HEK293 (cell line): ENCODE data around the gene TIMP4.

Experiments used
- GLI4 ChIP-seq: fragments of 450-650 bp; formaldehyde crosslinking; IDR thresholded peaks from 2 replicates; pipeline ENCODE4 v1.5.1; 2016; ENCODE audit warnings: missing biosample characterization, missing genetic modification characterization
- MZF1 ChIP-seq: fragments of 450-650 bp; formaldehyde crosslinking; IDR thresholded peaks from 2 replicates; pipeline ENCODE4 v1.5.1; 2017; ENCODE audit warnings: missing biosample characterization, missing genetic modification characterization, borderline replicate concordance
- OSR2 ChIP-seq: fragments of 450-650 bp; formaldehyde crosslinking; IDR thresholded peaks from 2 replicates; pipeline ENCODE4 v1.5.1; 2016; ENCODE audit warnings: missing biosample characterization, missing genetic modification characterization
- SP3 ChIP-seq: fragments of 450-650 bp; formaldehyde crosslinking; IDR thresholded peaks from 2 replicates; pipeline ENCODE4 v1.5.1; 2016; ENCODE audit warnings: missing biosample characterization, missing genetic modification characterization
- ZIC2 ChIP-seq: fragments of 450-650 bp; formaldehyde crosslinking; IDR thresholded peaks from 2 replicates; pipeline ENCODE4 v1.5.1; 2016; ENCODE audit warnings: missing biosample characterization, missing genetic modification characterization
- ZNF114 ChIP-seq: fragments of 450-650 bp; formaldehyde crosslinking; IDR thresholded peaks from 2 replicates; pipeline ENCODE4 v1.5.0; 2017; ENCODE audit warnings: missing biosample characterization, missing genetic modification characterization
- ZNF132 ChIP-seq: fragments of 450-650 bp; formaldehyde crosslinking; IDR thresholded peaks from 2 replicates; pipeline ENCODE4 v1.5.1; 2017; ENCODE audit warnings: missing biosample characterization, missing genetic modification characterization, borderline replicate concordance
- ZNF223 ChIP-seq: fragments of 450-650 bp; formaldehyde crosslinking; IDR thresholded peaks from 2 replicates; pipeline ENCODE4 v1.5.1; 2016; ENCODE audit warnings: missing biosample characterization, missing genetic modification characterization
- ZNF274 ChIP-seq, 2 experiments: fragments of 200-500 bp in 1 of 2; fragments of 450-650 bp in 1 of 2; sonication (Bioruptor generic) in 1 of 2; formaldehyde crosslinking in 1 of 2; IDR thresholded peaks; 2 replicates each; pipeline versions ENCODE4 v1.5.1 to v1.6.1; 2014 to 2016; ENCODE audit warnings: borderline replicate concordance in 1 of 2, inconsistent platforms in 1 of 2, low read length in 1 of 2, missing biosample characterization in 1 of 2, missing genetic modification characterization in 1 of 2
- ZNF311 ChIP-seq: fragments of 450-650 bp; formaldehyde crosslinking; IDR thresholded peaks from 2 replicates; pipeline ENCODE4 v1.5.1; 2017; ENCODE audit warnings: missing biosample characterization, missing genetic modification characterization, borderline replicate concordance
- ZNF423 ChIP-seq: fragments of 450-650 bp; formaldehyde crosslinking; IDR thresholded peaks from 2 replicates; pipeline ENCODE4 v1.5.1; 2016; ENCODE audit warnings: missing biosample characterization, missing genetic modification characterization
- ZNF530 ChIP-seq: fragments of 450-650 bp; formaldehyde crosslinking; IDR thresholded peaks from 2 replicates; pipeline ENCODE4 v1.5.1; 2016; ENCODE audit warnings: low read depth, missing biosample characterization, missing genetic modification characterization
- ZNF701 ChIP-seq: fragments of 450-650 bp; formaldehyde crosslinking; IDR thresholded peaks from 2 replicates; pipeline ENCODE4 v1.5.1; 2016; ENCODE audit warnings: missing biosample characterization, missing genetic modification characterization
- ZXDB ChIP-seq: fragments of 450-650 bp; formaldehyde crosslinking; IDR thresholded peaks from 2 replicates; pipeline ENCODE4 v1.5.1; 2016; ENCODE audit warnings: missing biosample characterization, missing genetic modification characterization
- TF ChIP-seq, protein P1 (sequence below): fragments of 450-650 bp; formaldehyde crosslinking; IDR thresholded peaks from 2 replicates; pipeline ENCODE4 v1.5.1; 2016; ENCODE audit warnings: missing biosample characterization, missing genetic modification characterization
- TF ChIP-seq, protein P2 (sequence below): fragments of 450-650 bp; IDR thresholded peaks from 2 replicates; pipeline ENCODE4 v1.5.1; 2018; ENCODE audit warnings: missing biosample characterization, mild to moderate bottlenecking, missing genetic modification characterization
- TF ChIP-seq, protein P3 (sequence below): sonication (generic); formaldehyde crosslinking; IDR thresholded peaks from 2 replicates; pipeline ENCODE4 v1.8.1; 2022; ENCODE audit warnings: mild to moderate bottlenecking, moderate library complexity, missing genetic modification reagents
- TF ChIP-seq, protein P4 (sequence below): fragments of 450-650 bp; formaldehyde crosslinking; IDR thresholded peaks from 2 replicates; pipeline ENCODE4 v1.5.1; 2017; ENCODE audit warnings: missing biosample characterization, mild to moderate bottlenecking, missing genetic modification characterization, moderate library complexity
- TF ChIP-seq, protein P5 (sequence below): fragments of 450-650 bp; formaldehyde crosslinking; IDR thresholded peaks from 2 replicates; pipeline ENCODE4; 2016; ENCODE audit warnings: missing biosample characterization, missing genetic modification characterization
- TF ChIP-seq, protein P6 (sequence below): fragments of 450-650 bp; formaldehyde crosslinking; optimal IDR thresholded peaks from 2 replicates; pipeline ENCODE3; 2016; ENCODE audit warnings: missing biosample characterization, mild to moderate bottlenecking, missing genetic modification characterization

TIMP4 gene

DNA sequence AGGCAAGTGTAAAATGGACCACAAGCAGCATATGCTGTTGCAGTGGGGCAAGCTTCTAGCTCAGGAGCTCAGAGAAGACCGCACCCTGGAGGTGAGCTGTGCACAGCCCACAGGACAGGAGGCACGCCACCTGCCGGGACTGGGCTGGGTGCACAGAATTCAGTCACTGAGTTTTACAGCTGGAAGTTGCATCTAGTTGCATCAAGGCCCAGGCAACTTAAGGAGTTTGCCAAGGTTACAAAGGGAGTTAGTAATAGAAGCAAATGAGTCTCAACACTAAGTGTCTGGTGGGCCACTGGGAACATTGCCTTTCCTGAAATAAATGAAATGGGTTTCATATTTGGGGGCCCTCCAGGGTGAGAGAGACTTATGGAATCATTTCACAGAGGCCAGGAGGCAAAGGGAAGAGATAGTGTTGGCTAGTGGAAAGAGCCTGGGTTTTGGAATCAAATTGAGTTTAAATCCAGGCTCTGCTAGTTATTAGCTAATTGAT is 36.0 kb upstream of the TIMP4 start (continued):
- TF ChIP-seq, protein P1, sequence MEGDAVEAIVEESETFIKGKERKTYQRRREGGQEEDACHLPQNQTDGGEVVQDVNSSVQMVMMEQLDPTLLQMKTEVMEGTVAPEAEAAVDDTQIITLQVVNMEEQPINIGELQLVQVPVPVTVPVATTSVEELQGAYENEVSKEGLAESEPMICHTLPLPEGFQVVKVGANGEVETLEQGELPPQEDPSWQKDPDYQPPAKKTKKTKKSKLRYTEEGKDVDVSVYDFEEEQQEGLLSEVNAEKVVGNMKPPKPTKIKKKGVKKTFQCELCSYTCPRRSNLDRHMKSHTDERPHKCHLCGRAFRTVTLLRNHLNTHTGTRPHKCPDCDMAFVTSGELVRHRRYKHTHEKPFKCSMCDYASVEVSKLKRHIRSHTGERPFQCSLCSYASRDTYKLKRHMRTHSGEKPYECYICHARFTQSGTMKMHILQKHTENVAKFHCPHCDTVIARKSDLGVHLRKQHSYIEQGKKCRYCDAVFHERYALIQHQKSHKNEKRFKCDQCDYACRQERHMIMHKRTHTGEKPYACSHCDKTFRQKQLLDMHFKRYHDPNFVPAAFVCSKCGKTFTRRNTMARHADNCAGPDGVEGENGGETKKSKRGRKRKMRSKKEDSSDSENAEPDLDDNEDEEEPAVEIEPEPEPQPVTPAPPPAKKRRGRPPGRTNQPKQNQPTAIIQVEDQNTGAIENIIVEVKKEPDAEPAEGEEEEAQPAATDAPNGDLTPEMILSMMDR (tag by site-specific recombination), result peak; percentile 72
- TF ChIP-seq ZXDB (no peak), SP3 (tag by site-specific recombination) (no peak), OSR2 (tag by site-specific recombination) (no peak), ZNF132 (tag by site-specific recombination) (no peak), ZIC2 (tag by site-specific recombination) (peak; percentile 51; the same call in 1 of the 2 replicates), ZNF423 (tag by site-specific recombination) (0 out of 2 replicates have a peak, but pooled peaks have one; percentile 40), ZNF114 (tag by site-specific recombination) (no peak), MZF1 (tag by site-specific recombination) (no peak), ZNF701 (tag by site-specific recombination) (no peak), ZNF223 (tag by site-specific recombination) (no peak), GLI4 (tag by site-specific recombination) (no peak), ZNF311 (tag by site-specific recombination) (no peak), ZNF274 (IDR thresholded peaks at IDR 0.05; ENCODE audit: low read length) (no peak), ZNF274 (tag by site-specific recombination; IDR thresholded peaks at IDR 0.05; ENCODE audit: borderline replicate concordance) (no peak), ZNF530 (tag by site-specific recombination) (no peak)
- TF ChIP-seq, protein P2, sequence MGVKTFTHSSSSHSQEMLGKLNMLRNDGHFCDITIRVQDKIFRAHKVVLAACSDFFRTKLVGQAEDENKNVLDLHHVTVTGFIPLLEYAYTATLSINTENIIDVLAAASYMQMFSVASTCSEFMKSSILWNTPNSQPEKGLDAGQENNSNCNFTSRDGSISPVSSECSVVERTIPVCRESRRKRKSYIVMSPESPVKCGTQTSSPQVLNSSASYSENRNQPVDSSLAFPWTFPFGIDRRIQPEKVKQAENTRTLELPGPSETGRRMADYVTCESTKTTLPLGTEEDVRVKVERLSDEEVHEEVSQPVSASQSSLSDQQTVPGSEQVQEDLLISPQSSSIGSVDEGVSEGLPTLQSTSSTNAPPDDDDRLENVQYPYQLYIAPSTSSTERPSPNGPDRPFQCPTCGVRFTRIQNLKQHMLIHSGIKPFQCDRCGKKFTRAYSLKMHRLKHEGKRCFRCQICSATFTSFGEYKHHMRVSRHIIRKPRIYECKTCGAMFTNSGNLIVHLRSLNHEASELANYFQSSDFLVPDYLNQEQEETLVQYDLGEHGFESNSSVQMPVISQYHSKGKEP (tag by site-specific recombination), result no peak
- TF ChIP-seq, protein P3, sequence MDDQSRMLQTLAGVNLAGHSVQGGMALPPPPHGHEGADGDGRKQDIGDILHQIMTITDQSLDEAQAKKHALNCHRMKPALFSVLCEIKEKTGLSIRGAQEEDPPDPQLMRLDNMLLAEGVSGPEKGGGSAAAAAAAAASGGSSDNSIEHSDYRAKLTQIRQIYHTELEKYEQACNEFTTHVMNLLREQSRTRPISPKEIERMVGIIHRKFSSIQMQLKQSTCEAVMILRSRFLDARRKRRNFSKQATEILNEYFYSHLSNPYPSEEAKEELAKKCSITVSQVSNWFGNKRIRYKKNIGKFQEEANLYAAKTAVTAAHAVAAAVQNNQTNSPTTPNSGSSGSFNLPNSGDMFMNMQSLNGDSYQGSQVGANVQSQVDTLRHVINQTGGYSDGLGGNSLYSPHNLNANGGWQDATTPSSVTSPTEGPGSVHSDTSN (CRISPR knock-in tag), result no peak
- TF ChIP-seq, protein P4, sequence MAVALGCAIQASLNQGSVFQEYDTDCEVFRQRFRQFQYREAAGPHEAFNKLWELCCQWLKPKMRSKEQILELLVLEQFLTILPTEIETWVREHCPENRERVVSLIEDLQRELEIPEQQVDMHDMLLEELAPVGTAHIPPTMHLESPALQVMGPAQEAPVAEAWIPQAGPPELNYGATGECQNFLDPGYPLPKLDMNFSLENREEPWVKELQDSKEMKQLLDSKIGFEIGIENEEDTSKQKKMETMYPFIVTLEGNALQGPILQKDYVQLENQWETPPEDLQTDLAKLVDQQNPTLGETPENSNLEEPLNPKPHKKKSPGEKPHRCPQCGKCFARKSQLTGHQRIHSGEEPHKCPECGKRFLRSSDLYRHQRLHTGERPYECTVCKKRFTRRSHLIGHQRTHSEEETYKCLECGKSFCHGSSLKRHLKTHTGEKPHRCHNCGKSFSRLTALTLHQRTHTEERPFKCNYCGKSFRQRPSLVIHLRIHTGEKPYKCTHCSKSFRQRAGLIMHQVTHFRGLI, result no peak
- TF ChIP-seq, protein P5, sequence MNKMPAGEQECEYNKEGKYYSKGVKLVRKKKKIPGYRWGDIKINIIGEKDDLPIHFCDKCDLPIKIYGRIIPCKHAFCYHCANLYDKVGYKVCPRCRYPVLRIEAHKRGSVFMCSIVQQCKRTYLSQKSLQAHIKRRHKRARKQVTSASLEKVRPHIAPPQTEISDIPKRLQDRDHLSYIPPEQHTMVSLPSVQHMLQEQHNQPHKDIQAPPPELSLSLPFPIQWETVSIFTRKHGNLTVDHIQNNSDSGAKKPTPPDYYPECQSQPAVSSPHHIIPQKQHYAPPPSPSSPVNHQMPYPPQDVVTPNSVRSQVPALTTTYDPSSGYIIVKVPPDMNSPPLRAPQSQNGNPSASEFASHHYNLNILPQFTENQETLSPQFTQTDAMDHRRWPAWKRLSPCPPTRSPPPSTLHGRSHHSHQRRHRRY (tag by site-specific recombination), result no peak
- TF ChIP-seq, protein P6, sequence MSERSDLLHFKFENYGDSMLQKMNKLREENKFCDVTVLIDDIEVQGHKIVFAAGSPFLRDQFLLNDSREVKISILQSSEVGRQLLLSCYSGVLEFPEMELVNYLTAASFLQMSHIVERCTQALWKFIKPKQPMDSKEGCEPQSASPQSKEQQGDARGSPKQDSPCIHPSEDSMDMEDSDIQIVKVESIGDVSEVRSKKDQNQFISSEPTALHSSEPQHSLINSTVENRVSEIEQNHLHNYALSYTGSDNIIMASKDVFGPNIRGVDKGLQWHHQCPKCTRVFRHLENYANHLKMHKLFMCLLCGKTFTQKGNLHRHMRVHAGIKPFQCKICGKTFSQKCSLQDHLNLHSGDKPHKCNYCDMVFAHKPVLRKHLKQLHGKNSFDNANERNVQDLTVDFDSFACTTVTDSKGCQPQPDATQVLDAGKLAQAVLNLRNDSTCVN (tag by site-specific recombination), result no peak
